Measurements from ENCODE around the gene CBLL1.

DNA sequence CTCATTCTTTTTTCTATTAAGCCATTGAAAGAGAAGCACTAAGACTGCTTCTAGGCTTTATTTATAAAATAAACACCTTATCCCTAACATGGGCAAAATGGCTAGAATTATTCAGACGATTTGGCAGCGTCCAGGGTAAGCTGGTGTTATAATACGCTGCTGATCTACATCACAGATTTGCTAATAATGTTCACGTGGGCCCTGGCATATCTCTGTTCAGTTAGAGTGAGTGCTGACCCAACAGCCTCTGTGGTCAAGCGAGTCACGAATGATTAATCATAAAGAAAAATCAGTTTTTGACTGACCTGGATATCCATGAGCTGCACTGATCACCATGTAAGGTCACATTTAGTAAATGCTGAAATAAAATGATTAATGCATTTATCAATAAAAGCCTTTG lies 28.4 kb upstream of the CBLL1 start:
- TF ChIP-seq, protein P1, sequence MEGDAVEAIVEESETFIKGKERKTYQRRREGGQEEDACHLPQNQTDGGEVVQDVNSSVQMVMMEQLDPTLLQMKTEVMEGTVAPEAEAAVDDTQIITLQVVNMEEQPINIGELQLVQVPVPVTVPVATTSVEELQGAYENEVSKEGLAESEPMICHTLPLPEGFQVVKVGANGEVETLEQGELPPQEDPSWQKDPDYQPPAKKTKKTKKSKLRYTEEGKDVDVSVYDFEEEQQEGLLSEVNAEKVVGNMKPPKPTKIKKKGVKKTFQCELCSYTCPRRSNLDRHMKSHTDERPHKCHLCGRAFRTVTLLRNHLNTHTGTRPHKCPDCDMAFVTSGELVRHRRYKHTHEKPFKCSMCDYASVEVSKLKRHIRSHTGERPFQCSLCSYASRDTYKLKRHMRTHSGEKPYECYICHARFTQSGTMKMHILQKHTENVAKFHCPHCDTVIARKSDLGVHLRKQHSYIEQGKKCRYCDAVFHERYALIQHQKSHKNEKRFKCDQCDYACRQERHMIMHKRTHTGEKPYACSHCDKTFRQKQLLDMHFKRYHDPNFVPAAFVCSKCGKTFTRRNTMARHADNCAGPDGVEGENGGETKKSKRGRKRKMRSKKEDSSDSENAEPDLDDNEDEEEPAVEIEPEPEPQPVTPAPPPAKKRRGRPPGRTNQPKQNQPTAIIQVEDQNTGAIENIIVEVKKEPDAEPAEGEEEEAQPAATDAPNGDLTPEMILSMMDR (IDR thresholded peaks at IDR 0.05): no peak
- no peak for TF ChIP-seq POLR2A (IDR thresholded peaks at IDR 0.05)
